WTC11 (cell line): ENCODE measurements around the gene CAMK2D. TPM values are rescaled to one million over a fixed set of nuclear protein-coding genes. Genes with fewer than 3 reads are reported as not detected.

Experiments
- ATAC-seq: fragments of 200-7000 bp; cut with Tn5 transposase; 2 replicates; pipeline ENCODE4 v1.10.0; 2021; ENCODE audit warnings: mild to moderate bottlenecking, moderate library complexity
- Bru-seq: library from RNA; stranded (reverse); fragments of 400-500 nt; gene quantifications from one replicate; lab custom pipeline; 2021; lab: Mats Ljungman, UMichigan
- CTCF ChIA-PET: fragments of 300-600 bp; sonication (Branson Sonifier 250); formaldehyde crosslinking; loops from one replicate; lab custom pipeline; 2021; ENCODE audit warnings: antibody characterized with exemption; lab: Charles Lee
- POLR2A ChIA-PET: fragments of 350-600 bp; sonication (Branson Sonifier 250); formaldehyde crosslinking; loops from one replicate; lab custom pipeline; 2021; ENCODE audit warnings: antibody characterized with exemption; lab: Charles Lee
- DNase-seq: peaks from one replicate; pipeline ENCODE4 v3.0.0; 2021; ENCODE audit warnings: low spot score
- H3K27ac Mint-ChIP-seq: 2 replicates; pipeline ENCODE4 v1.8.0; 2021; ENCODE audit warnings: mixed read lengths
- H3K27me3 Mint-ChIP-seq: 2 replicates; pipeline ENCODE4 v1.8.0; 2021; ENCODE audit warnings: low read depth, mild to moderate bottlenecking, moderate library complexity, mixed read lengths
- H3K36me3 Mint-ChIP-seq: 2 replicates; pipeline ENCODE4 v1.8.0; 2021; ENCODE audit warnings: mixed read lengths
- H3K4me1 Mint-ChIP-seq: 2 replicates; pipeline ENCODE4 v1.8.0; 2022; ENCODE audit warnings: mixed read lengths
- H3K4me3 Mint-ChIP-seq: 2 replicates; pipeline ENCODE4 v1.8.0; 2021; ENCODE audit warnings: mild to moderate bottlenecking, moderate library complexity, mixed read lengths
- H3K9me3 Mint-ChIP-seq: 2 replicates; pipeline ENCODE4 v1.8.0; 2021; ENCODE audit warnings: mixed read lengths
- AFF4 ChIP-seq: sonication (generic); formaldehyde crosslinking; IDR thresholded peaks from 2 replicates; pipeline ENCODE4 v1.8.1; 2023; ENCODE audit warnings: mild to moderate bottlenecking, missing genetic modification reagents, borderline replicate concordance
- ARID4B ChIP-seq: sonication (generic); formaldehyde crosslinking; IDR thresholded peaks from 2 replicates; pipeline ENCODE4 v1.8.0; 2023; ENCODE audit warnings: missing genetic modification reagents, mild to moderate bottlenecking, borderline replicate concordance
- ATF3 ChIP-seq: sonication (generic); formaldehyde crosslinking; conservative IDR thresholded peaks from 2 replicates; pipeline ENCODE4 v1.8.1; 2022; ENCODE audit warnings: mild to moderate bottlenecking, missing genetic modification reagents
- CREB1 ChIP-seq: sonication (generic); formaldehyde crosslinking; IDR thresholded peaks from 2 replicates; pipeline ENCODE4 v1.8.0; 2023; ENCODE audit warnings: mild to moderate bottlenecking, missing genetic modification reagents
- CREM ChIP-seq: sonication (generic); formaldehyde crosslinking; IDR thresholded peaks from 2 replicates; pipeline ENCODE4 v1.8.1; 2022; ENCODE audit warnings: mild to moderate bottlenecking, missing genetic modification reagents, moderate library complexity
- EMX1 ChIP-seq: fragments of 250-450 bp; sonication (Bioruptor Pico); IDR thresholded peaks from 2 replicates; pipeline ENCODE4 v1.8.0; 2021; ENCODE audit warnings: mild to moderate bottlenecking
- ESRRA ChIP-seq: sonication (generic); formaldehyde crosslinking; IDR thresholded peaks from 2 replicates; pipeline ENCODE4 v1.8.1; 2022; ENCODE audit warnings: mild to moderate bottlenecking, missing genetic modification reagents, borderline replicate concordance
- GABPB1 ChIP-seq: sonication (generic); formaldehyde crosslinking; IDR thresholded peaks from 2 replicates; pipeline ENCODE4 v1.8.1; 2023; ENCODE audit warnings: mild to moderate bottlenecking, missing genetic modification reagents
- HMGA2 ChIP-seq: fragments of 250-450 bp; sonication (Bioruptor Pico); IDR thresholded peaks from 2 replicates; pipeline ENCODE4 v1.4.0; 2021; ENCODE audit warnings: mild to moderate bottlenecking, moderate library complexity
- HMGXB4 ChIP-seq: sonication (generic); formaldehyde crosslinking; IDR thresholded peaks from 2 replicates; pipeline ENCODE4 v1.8.1; 2023; ENCODE audit warnings: mild to moderate bottlenecking, moderate library complexity, missing genetic modification reagents
- JUN ChIP-seq: sonication (generic); formaldehyde crosslinking; IDR thresholded peaks from 2 replicates; pipeline ENCODE4 v1.8.0; 2023; ENCODE audit warnings: mild to moderate bottlenecking, missing genetic modification reagents
- KAT7 ChIP-seq: sonication (generic); formaldehyde crosslinking; IDR thresholded peaks from 2 replicates; pipeline ENCODE4 v1.8.1; 2023; ENCODE audit warnings: missing genetic modification reagents, mild to moderate bottlenecking, borderline replicate concordance
- NFE2L1 ChIP-seq: sonication (generic); formaldehyde crosslinking; IDR thresholded peaks from 2 replicates; pipeline ENCODE4 v1.8.1; 2023; ENCODE audit warnings: missing genetic modification reagents
- NFYB ChIP-seq: sonication (generic); formaldehyde crosslinking; conservative IDR thresholded peaks from 2 replicates; pipeline ENCODE4 v1.8.0; 2022; ENCODE audit warnings: low read depth, missing genetic modification reagents
- NR3C1 ChIP-seq: sonication (generic); formaldehyde crosslinking; conservative IDR thresholded peaks from 2 replicates; pipeline ENCODE4 v1.8.1; 2023; ENCODE audit warnings: low read depth, mild to moderate bottlenecking, missing genetic modification reagents
- PREB ChIP-seq: sonication (generic); formaldehyde crosslinking; IDR thresholded peaks from 2 replicates; pipeline ENCODE4 v1.8.1; 2022; ENCODE audit warnings: mild to moderate bottlenecking, missing genetic modification reagents, moderate library complexity, borderline replicate concordance
- TEAD1 ChIP-seq: sonication (generic); formaldehyde crosslinking; IDR thresholded peaks from 2 replicates; pipeline ENCODE4 v1.8.0; 2022; ENCODE audit warnings: mild to moderate bottlenecking, missing genetic modification reagents
- TEAD4 ChIP-seq: sonication (generic); formaldehyde crosslinking; IDR thresholded peaks from 2 replicates; pipeline ENCODE4 v1.8.0; 2022; ENCODE audit warnings: mild to moderate bottlenecking, missing genetic modification reagents
- ZBTB43 ChIP-seq: sonication (generic); formaldehyde crosslinking; IDR thresholded peaks from 2 replicates; pipeline ENCODE4 v1.8.1; 2023; ENCODE audit warnings: mild to moderate bottlenecking, missing genetic modification reagents
- ZNF425 ChIP-seq: fragments of 250-450 bp; sonication (Bioruptor Pico); conservative IDR thresholded peaks from 2 replicates; pipeline ENCODE4 v1.9.0; 2021; ENCODE audit warnings: mild to moderate bottlenecking
- long read RNA-seq, 3 experiments: library from RNA in 1 of 3; library from capped mRNA in 1 of 3; library from polyadenylated mRNA in 1 of 3; unstranded in 2 of 3; stranded (forward) in 1 of 3; transcript quantifications; one replicate each; pipeline ENCODE4 v2.0.0, GENCODE V29; 2021
- total RNA-seq: library from RNA; stranded (reverse); gene quantifications from 3 replicates; pipeline ENCODE4 v1.2.3, GENCODE V29; 2021

CAMK2D gene
- total RNA-seq (15.8 to 17.7 TPM (median 16.5 TPM) in 3 replicates), Bru-seq, nascent RNA (percentile 59 among the genes with signal in this experiment)
- long read RNA-seq, experiment 1, full-length matches to known transcripts, result 45 of 59 reads
- long read RNA-seq, experiment 1, partial matches to known transcripts, result 3 of 59 reads
- long read RNA-seq, experiment 1, other reads (novel, unspliced or antisense), result 11 of 59 reads
- long read RNA-seq, experiment 2, full-length matches to known transcripts, result 8 of 26 reads
- long read RNA-seq, experiment 2, partial matches to known transcripts, result 4 of 26 reads
- long read RNA-seq, experiment 2, other reads (novel, unspliced or antisense), result 14 of 26 reads
- long read RNA-seq, experiment 3, result 0 reads

- ChIA-PET CTCF (interaction anchor here (1.2 kb wide), 1 partner anchor 12 kb away, joined by 3 read pairs; no protein-coding TSS in a partner anchor), POLR2A (interaction anchor here (0.6 kb wide), 1 partner anchor 30 kb away, joined by 3 read pairs; no protein-coding TSS in a partner anchor)
- Mint-ChIP-seq H3K4me1 (peaks cover 34% of the 10 kb centered on the region), H3K4me3 (peak within 1 kb of the TSS; percentile 92), H3K9me3 (no peaks in the 10 kb centered on the region), H3K27me3 (peaks cover 22% of the 10 kb centered on the region), H3K36me3 (no peaks in the 10 kb centered on the region), H3K27ac (peak within 1 kb of the TSS; percentile 99)
- peak; percentile 45 for ATAC-seq
- peak; percentile 73 for DNase-seq
- TF ChIP-seq JUN (CRISPR knock-in tag) (no peak), TEAD4 (CRISPR knock-in tag) (no peak), ZNF425 (CRISPR knock-in tag) (no peak), ZBTB43 (no peak), NFE2L1 (CRISPR knock-in tag) (no peak), CREB1 (no peak), NR3C1 (CRISPR knock-in tag) (no peak), PREB (CRISPR knock-in tag) (no peak), HMGXB4 (peak; percentile 75), HMGA2 (CRISPR knock-in tag) (no peak), CREM (CRISPR knock-in tag) (no peak), ARID4B (CRISPR knock-in tag) (no peak), AFF4 (no peak), EMX1 (no peak), NFYB (CRISPR knock-in tag) (no peak), TEAD1 (CRISPR knock-in tag) (no peak), ATF3 (CRISPR knock-in tag) (no peak), ESRRA (CRISPR knock-in tag) (peak; percentile 38; the same call in 1 of the 2 replicates), GABPB1 (peak; percentile 59), KAT7 (CRISPR knock-in tag) (no peak)
Measured at GRCh38 chr4:113761620-113762185, at the start of gene CAMK2D. Gene CAMK2D, minus strand, starts transcription at chr4:113761738. Its CDS starts 670 bp downstream, at chr4:113761068.
